ENCODE results near the gene AGO1. TPM values are rescaled to one million over a fixed set of nuclear protein-coding genes. Genes with fewer than 3 reads are reported as not detected.

The AGO1 gene
- total and polyA plus RNA-seq, 2 of the 13 experiments (the other 11 are each of a cell fraction or from before 2014, with no cell fraction given) = 9.2 to 18.6 TPM

DNA sequence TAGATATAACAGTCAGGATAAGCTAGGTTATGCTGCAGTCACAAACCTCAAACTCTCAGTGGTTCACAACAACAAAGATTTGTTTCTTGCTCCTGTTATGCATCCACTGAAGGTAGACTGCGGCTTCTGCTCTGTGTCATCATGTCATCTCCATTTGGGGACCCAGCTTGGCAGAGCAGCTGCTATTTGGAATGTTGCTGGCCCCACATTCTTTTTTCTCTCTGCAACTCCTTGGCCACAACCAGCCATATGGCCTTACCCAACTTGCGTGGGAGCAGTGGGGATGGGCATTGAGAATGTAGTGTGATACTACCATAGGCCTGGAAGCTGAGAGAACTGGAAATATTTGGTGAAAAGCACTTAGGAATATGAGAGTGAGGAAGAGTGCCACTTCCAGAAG lies 48.8 kb upstream of the AGO1 start:
- H3K4me3 ChIP-seq (replicated peaks in 1 of 3; ENCODE audit: insufficient read depth in 1 of 3, low read depth in 2 of 3, low read length in 3 of 3) = no peak overlapping the region
- ATAC-seq = no peak
- no peak for DNase-seq (ENCODE audit: low spot score)
- in situ Hi-C loops (cut with HindIII; ENCODE audit: extremely low pct_ligation_motif_present, low pct_unique_long_range_greater_than_20kb) (no loop called here), intact Hi-C loops (cut with micrococcal nuclease; ENCODE audit: unreplicated experiment) (no loop called here)
- H3K36me3 ChIP-seq (replicated peaks in 1 of 2; ENCODE audit: control insufficient read depth in 1 of 2, insufficient read depth in 2 of 2, low read length in 2 of 2) = peaks cover 1 to 17% of the 10 kb centered on the region in 2 experiments
- no peak overlapping the region for H3K4me2 ChIP-seq (ENCODE audit: low read depth, low read length)
- H3K9ac ChIP-seq (ENCODE audit: insufficient read depth, low read depth, low read length) = no peak overlapping the region
- POLR2A ChIA-PET = no interaction called here
- no peaks in the 10 kb centered on the region for H3K79me2 ChIP-seq (ENCODE audit: insufficient read depth, low read length)
- no peaks in the 10 kb centered on the region for H3K4me1 ChIP-seq (ENCODE audit: insufficient read depth, low read length)
- H3K9me3 ChIP-seq (ENCODE audit: low read length) = no peaks in the 10 kb centered on the region
- no peak overlapping the region for H3K27ac ChIP-seq (ENCODE audit: extremely low read length, insufficient read depth, low read length)
- no peak for FAIRE-seq
- no peaks in the 10 kb centered on the region for H3K27me3 ChIP-seq (ENCODE audit: control insufficient read depth in 1 of 2, insufficient read depth in 2 of 2, low read length in 2 of 2)
- CTCF ChIA-PET (ENCODE audit: low intra/inter-chr PET ratio, low total read pairs) = no interaction called here
- WGBS (ENCODE audit: low lambda C conversion rate) = 87% methylated on average over 2 of the region's 2 CpGs
- TF ChIP-seq ZNF629 (CRISPR knock-in tag; conservative IDR thresholded peaks at IDR 0.05) (no peak), ZNF839 (CRISPR knock-in tag; IDR thresholded peaks at IDR 0.05; ENCODE audit: borderline replicate concordance) (no peak), ZNF816 (CRISPR knock-in tag; IDR thresholded peaks at IDR 0.05; ENCODE audit: borderline replicate concordance) (no peak)
- TF ChIP-seq, protein P1, sequence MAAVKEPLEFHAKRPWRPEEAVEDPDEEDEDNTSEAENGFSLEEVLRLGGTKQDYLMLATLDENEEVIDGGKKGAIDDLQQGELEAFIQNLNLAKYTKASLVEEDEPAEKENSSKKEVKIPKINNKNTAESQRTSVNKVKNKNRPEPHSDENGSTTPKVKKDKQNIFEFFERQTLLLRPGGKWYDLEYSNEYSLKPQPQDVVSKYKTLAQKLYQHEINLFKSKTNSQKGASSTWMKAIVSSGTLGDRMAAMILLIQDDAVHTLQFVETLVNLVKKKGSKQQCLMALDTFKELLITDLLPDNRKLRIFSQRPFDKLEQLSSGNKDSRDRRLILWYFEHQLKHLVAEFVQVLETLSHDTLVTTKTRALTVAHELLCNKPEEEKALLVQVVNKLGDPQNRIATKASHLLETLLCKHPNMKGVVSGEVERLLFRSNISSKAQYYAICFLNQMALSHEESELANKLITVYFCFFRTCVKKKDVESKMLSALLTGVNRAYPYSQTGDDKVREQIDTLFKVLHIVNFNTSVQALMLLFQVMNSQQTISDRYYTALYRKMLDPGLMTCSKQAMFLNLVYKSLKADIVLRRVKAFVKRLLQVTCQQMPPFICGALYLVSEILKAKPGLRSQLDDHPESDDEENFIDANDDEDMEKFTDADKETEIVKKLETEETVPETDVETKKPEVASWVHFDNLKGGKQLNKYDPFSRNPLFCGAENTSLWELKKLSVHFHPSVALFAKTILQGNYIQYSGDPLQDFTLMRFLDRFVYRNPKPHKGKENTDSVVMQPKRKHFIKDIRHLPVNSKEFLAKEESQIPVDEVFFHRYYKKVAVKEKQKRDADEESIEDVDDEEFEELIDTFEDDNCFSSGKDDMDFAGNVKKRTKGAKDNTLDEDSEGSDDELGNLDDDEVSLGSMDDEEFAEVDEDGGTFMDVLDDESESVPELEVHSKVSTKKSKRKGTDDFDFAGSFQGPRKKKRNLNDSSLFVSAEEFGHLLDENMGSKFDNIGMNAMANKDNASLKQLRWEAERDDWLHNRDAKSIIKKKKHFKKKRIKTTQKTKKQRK (IDR thresholded peaks at IDR 0.05; ENCODE audit: low read length) = no peak
- no TSS peak for BruUV-seq (replicated peaks)
- no peaks in the 10 kb centered on the region for H4K20me1 ChIP-seq (ENCODE audit: insufficient read depth, low read length)
- no peak overlapping the region for H2AFZ ChIP-seq (ENCODE audit: low read length)

DNA sequence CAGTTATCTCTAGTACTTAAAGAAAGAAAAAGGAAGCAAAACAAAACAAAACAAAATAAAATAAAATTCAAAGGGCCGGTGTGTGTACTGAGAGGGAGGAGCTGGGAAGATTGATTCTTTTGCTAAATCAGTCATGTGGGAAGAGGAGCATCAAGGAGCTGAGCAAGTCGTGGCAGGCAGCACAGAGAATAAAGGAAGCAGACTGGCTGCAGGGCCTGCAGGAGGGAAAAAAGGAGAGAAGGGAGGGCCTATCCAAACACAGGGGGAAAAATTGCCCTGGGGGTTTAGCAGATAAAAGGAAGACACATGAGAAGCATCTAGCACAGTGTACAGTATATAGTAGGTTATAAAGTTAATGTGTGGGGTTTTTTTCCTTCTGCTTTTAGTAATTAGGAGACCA lies 47.6 kb upstream of the AGO1 start:
- no peaks in the 10 kb centered on the region for H3K4me1 ChIP-seq (ENCODE audit: insufficient read depth, low read length)
- H3K9ac ChIP-seq (ENCODE audit: insufficient read depth, low read depth, low read length) = no peak overlapping the region
- POLR2A ChIA-PET = no interaction called here
- BruUV-seq (replicated peaks) = no TSS peak
- no peak overlapping the region for H3K27ac ChIP-seq (ENCODE audit: extremely low read length, insufficient read depth, low read length)
- no peak for DNase-seq (ENCODE audit: low spot score)
- FAIRE-seq = no peak
- in situ Hi-C loops (cut with HindIII; ENCODE audit: extremely low pct_ligation_motif_present, low pct_unique_long_range_greater_than_20kb) (no loop called here), intact Hi-C loops (cut with micrococcal nuclease; ENCODE audit: unreplicated experiment) (no loop called here)
- no peak overlapping the region for H2AFZ ChIP-seq (ENCODE audit: low read length)
- H3K36me3 ChIP-seq (replicated peaks in 1 of 2; ENCODE audit: control insufficient read depth in 1 of 2, insufficient read depth in 2 of 2, low read length in 2 of 2) = peaks cover 1 to 17% of the 10 kb centered on the region in 2 experiments
- ATAC-seq = no peak
- H3K79me2 ChIP-seq (ENCODE audit: insufficient read depth, low read length) = no peaks in the 10 kb centered on the region
- no peak overlapping the region for H3K4me2 ChIP-seq (ENCODE audit: low read depth, low read length)
- H4K20me1 ChIP-seq (ENCODE audit: insufficient read depth, low read length) = no peaks in the 10 kb centered on the region
- CTCF ChIA-PET (ENCODE audit: low intra/inter-chr PET ratio, low total read pairs) = no interaction called here
- WGBS (ENCODE audit: low lambda C conversion rate) = 86% methylated on average over 2 of the region's 2 CpGs
- H3K4me3 ChIP-seq (replicated peaks in 1 of 3; ENCODE audit: insufficient read depth in 1 of 3, low read depth in 2 of 3, low read length in 3 of 3) = no peak overlapping the region
- no peaks in the 10 kb centered on the region for H3K27me3 ChIP-seq (ENCODE audit: control insufficient read depth in 1 of 2, insufficient read depth in 2 of 2, low read length in 2 of 2)
- H3K9me3 ChIP-seq (ENCODE audit: low read length) = no peaks in the 10 kb centered on the region
- TF ChIP-seq TSC22D2 (CRISPR knock-in tag; IDR thresholded peaks at IDR 0.05; ENCODE audit: borderline replicate concordance) (no peak), SCMH1 (CRISPR knock-in tag; IDR thresholded peaks at IDR 0.05; ENCODE audit: borderline replicate concordance) (no peak), ZNF839 (CRISPR knock-in tag; IDR thresholded peaks at IDR 0.05; ENCODE audit: borderline replicate concordance) (no peak), AGO2 (optimal IDR thresholded peaks at IDR 0.05; ENCODE audit: low read depth, low read length) (no peak)
- TF ChIP-seq, protein P2, sequence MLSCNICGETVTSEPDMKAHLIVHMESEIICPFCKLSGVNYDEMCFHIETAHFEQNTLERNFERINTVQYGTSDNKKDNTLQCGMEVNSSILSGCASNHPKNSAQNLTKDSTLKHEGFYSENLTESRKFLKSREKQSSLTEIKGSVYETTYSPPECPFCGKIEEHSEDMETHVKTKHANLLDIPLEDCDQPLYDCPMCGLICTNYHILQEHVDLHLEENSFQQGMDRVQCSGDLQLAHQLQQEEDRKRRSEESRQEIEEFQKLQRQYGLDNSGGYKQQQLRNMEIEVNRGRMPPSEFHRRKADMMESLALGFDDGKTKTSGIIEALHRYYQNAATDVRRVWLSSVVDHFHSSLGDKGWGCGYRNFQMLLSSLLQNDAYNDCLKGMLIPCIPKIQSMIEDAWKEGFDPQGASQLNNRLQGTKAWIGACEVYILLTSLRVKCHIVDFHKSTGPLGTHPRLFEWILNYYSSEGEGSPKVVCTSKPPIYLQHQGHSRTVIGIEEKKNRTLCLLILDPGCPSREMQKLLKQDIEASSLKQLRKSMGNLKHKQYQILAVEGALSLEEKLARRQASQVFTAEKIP (CRISPR knock-in tag; IDR thresholded peaks at IDR 0.05; ENCODE audit: borderline replicate concordance) = no peak
- TF ChIP-seq, protein P3, sequence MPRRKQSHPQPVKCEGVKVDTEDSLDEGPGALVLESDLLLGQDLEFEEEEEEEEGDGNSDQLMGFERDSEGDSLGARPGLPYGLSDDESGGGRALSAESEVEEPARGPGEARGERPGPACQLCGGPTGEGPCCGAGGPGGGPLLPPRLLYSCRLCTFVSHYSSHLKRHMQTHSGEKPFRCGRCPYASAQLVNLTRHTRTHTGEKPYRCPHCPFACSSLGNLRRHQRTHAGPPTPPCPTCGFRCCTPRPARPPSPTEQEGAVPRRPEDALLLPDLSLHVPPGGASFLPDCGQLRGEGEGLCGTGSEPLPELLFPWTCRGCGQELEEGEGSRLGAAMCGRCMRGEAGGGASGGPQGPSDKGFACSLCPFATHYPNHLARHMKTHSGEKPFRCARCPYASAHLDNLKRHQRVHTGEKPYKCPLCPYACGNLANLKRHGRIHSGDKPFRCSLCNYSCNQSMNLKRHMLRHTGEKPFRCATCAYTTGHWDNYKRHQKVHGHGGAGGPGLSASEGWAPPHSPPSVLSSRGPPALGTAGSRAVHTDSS (CRISPR knock-in tag; conservative IDR thresholded peaks at IDR 0.05) = no peak
- TF ChIP-seq, protein P4, sequence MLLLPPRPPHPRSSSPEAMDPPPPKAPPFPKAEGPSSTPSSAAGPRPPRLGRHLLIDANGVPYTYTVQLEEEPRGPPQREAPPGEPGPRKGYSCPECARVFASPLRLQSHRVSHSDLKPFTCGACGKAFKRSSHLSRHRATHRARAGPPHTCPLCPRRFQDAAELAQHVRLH (CRISPR knock-in tag; IDR thresholded peaks at IDR 0.05; ENCODE audit: borderline replicate concordance, low read depth) = no peak
